HepG2 (cell line): Measurements from ENCODE around the gene STXBP2. TPM values are rescaled to one million over a fixed set of nuclear protein-coding genes. Genes with fewer than 3 reads are reported as not detected.

Source experiments
- ATAC-seq: fragments of 200-7000 bp; cut with Tn5 transposase; 3 replicates; pipeline ENCODE4 v1.9.1; 2020; ENCODE audit warnings: mild to moderate bottlenecking, moderate library complexity
- BruUV-seq: library from RNA; stranded (reverse); fragments of 400-500 nt; replicated peaks from 2 replicates; lab custom pipeline; 2021; lab: Mats Ljungman, UMichigan
- CTCF ChIA-PET: fragments of 300-600 bp; formaldehyde crosslinking; extraction: SDS; loops from one replicate; lab custom pipeline; 2021; ENCODE audit warnings: low total read pairs, inconsistent platforms, low intra/inter-chr PET ratio; lab: Yijun Ruan, JAX
- POLR2A ChIA-PET: fragments of 350-600 bp; sonication (Branson Sonifier 250); formaldehyde crosslinking; loops from one replicate; lab custom pipeline; 2020; ENCODE audit warnings: antibody characterized with exemption, inconsistent platforms; lab: Yijun Ruan, JAX
- DNase-seq: peaks from one replicate; pipeline ENCODE4 v3.0.0-alpha.2; 2015; ENCODE audit warnings: low spot score
- FAIRE-seq: peaks from 3 replicates; lab custom pipeline; 2011; peaks lifted over from hg19 to GRCh38; lab: Jason Lieb, UNC
- H2AFZ ChIP-seq: one replicate; pipeline ENCODE4 v1.6.1; 2011; ENCODE audit warnings: low read length, inconsistent platforms
- H3K27ac ChIP-seq: fragments of 300-600 bp; 3 replicates; pipeline ENCODE4 v1.8.0; 2011; ENCODE audit warnings: mixed run types, mild to moderate bottlenecking, mixed read lengths, low read length, inconsistent platforms; ENCODE audit not compliant: insufficient read depth; ENCODE audit errors: extremely low read length
- H3K27me3 ChIP-seq, 2 experiments: fragments of 200-600 bp in 1 of 2; 2 replicates in 1 of 2; 3 replicates in 1 of 2; pipeline versions ENCODE4 v1.6.0 to v1.8.0; 2011; ENCODE audit warnings: low read length in 2 of 2, mild to moderate bottlenecking in 2 of 2, moderate library complexity in 2 of 2, inconsistent platforms in 1 of 2; ENCODE audit not compliant: insufficient read depth in 2 of 2, control insufficient read depth in 1 of 2
- H3K36me3 ChIP-seq, 2 experiments: fragments of 200-600 bp in 1 of 2; replicated peaks in 1 of 2; 2 replicates in 1 of 2; 3 replicates in 1 of 2; pipeline versions ENCODE4 v1.5.1 to v1.8.0; 2011; ENCODE audit warnings: low read length in 2 of 2, inconsistent platforms in 1 of 2; ENCODE audit not compliant: insufficient read depth in 2 of 2, control insufficient read depth in 1 of 2
- H3K4me1 ChIP-seq: 2 replicates; pipeline ENCODE4 v1.5.1; 2012; ENCODE audit warnings: low read length, inconsistent platforms; ENCODE audit not compliant: insufficient read depth
- H3K4me2 ChIP-seq: 2 replicates; pipeline ENCODE4 v1.6.0; 2011; ENCODE audit warnings: low read depth, low read length, inconsistent platforms
- H3K4me3 ChIP-seq, 3 experiments: fragments of 200-600 bp in 1 of 3; sonication (generic), shearing (Covaris generic) in 1 of 3; replicated peaks in 1 of 3; 2 replicates each; pipeline ENCODE4 v1.5.1; 2011 to 2016; ENCODE audit warnings: low read length in 3 of 3, inconsistent platforms in 2 of 3, low read depth in 2 of 3, mild to moderate bottlenecking in 2 of 3, control low read depth in 1 of 3, mixed read lengths in 1 of 3; ENCODE audit not compliant: insufficient read depth in 1 of 3
- H3K79me2 ChIP-seq: one replicate; pipeline ENCODE4 v1.6.1; 2011; ENCODE audit warnings: low read length, inconsistent platforms; ENCODE audit not compliant: insufficient read depth
- H3K9ac ChIP-seq: 2 replicates; pipeline ENCODE4 v1.6.0; 2011; ENCODE audit warnings: mild to moderate bottlenecking, low read depth, low read length, inconsistent platforms; ENCODE audit not compliant: insufficient read depth
- H3K9me3 ChIP-seq: 2 replicates; pipeline ENCODE4 v1.5.1; 2012; ENCODE audit warnings: mild to moderate bottlenecking, low read length
- H4K20me1 ChIP-seq: 2 replicates; pipeline ENCODE4 v1.6.0; 2011; ENCODE audit warnings: inconsistent platforms, mild to moderate bottlenecking, low read length, moderate library complexity; ENCODE audit not compliant: insufficient read depth
- AGO2 ChIP-seq: fragments of 200-400 bp; formaldehyde crosslinking; optimal IDR thresholded peaks from 2 replicates; pipeline ENCODE3; 2017; ENCODE audit warnings: mild to moderate bottlenecking, low read depth, low read length, moderate library complexity
- FOXK1 ChIP-seq: sonication (generic); formaldehyde crosslinking; IDR thresholded peaks from 2 replicates; pipeline ENCODE4 v1.4.0; 2020; ENCODE audit warnings: low read depth, missing genetic modification reagents, borderline replicate concordance
- PAWR ChIP-seq: sonication (generic); formaldehyde crosslinking; IDR thresholded peaks from 2 replicates; pipeline ENCODE4 v1.4.0; 2020; ENCODE audit warnings: missing genetic modification reagents, mild to moderate bottlenecking, borderline replicate concordance
- RBFOX2 ChIP-seq: fragments of 200-400 bp; formaldehyde crosslinking; IDR thresholded peaks from 2 replicates; pipeline ENCODE4 v1.6.1; 2017; ENCODE audit warnings: low read depth, mild to moderate bottlenecking, low read length
- RBM22 ChIP-seq: fragments of 200-400 bp; formaldehyde crosslinking; optimal IDR thresholded peaks from 2 replicates; pipeline ENCODE3; 2017; ENCODE audit warnings: mild to moderate bottlenecking, low read length, moderate library complexity
- ZNF350 ChIP-seq: sonication (generic); formaldehyde crosslinking; IDR thresholded peaks from 2 replicates; pipeline ENCODE4 v1.4.0; 2020; ENCODE audit warnings: mild to moderate bottlenecking, low read depth, missing genetic modification reagents, borderline replicate concordance
- ZNF382 ChIP-seq: sonication (generic); formaldehyde crosslinking; IDR thresholded peaks from 2 replicates; pipeline ENCODE4 v1.5.0; 2020; ENCODE audit warnings: missing genetic modification reagents, mild to moderate bottlenecking, borderline replicate concordance
- ZNF605 ChIP-seq: sonication (generic); formaldehyde crosslinking; IDR thresholded peaks from 2 replicates; pipeline ENCODE4 v1.8.0; 2022; ENCODE audit warnings: mild to moderate bottlenecking, missing genetic modification reagents
- ZNF678 ChIP-seq: sonication (generic); formaldehyde crosslinking; IDR thresholded peaks from 2 replicates; pipeline ENCODE4 v1.4.0; 2020; ENCODE audit warnings: mild to moderate bottlenecking, missing genetic modification reagents
- ZNF768 ChIP-seq: sonication (generic); formaldehyde crosslinking; IDR thresholded peaks from 2 replicates; pipeline ENCODE4 v1.4.0; 2020; ENCODE audit warnings: missing genetic modification reagents
- WGBS: methylation state at CpG from one replicate; pipeline ENCODE4 v1.1.6; 2017; ENCODE audit warnings: low lambda C conversion rate; 5-methylcytosine and 5-hydroxymethylcytosine counted together
- in situ Hi-C: cut with HindIII; loops from 2 replicates; pipeline ENCODE4 v1.10.0; 2017; ENCODE audit warnings: low pct_unique_long_range_greater_than_20kb; ENCODE audit not compliant: extremely low pct_ligation_motif_present
- intact Hi-C: fragments of 100-400 bp; cut with micrococcal nuclease; formaldehyde crosslinking; loops from one replicate; pipeline ENCODE4 v1.10.0; 2022; ENCODE audit not compliant: unreplicated experiment
- polyA plus RNA-seq, 8 experiments: library from polyadenylated mRNA; depleted of rRNA in 3 of 8; stranded (reverse) in 7 of 8; unstranded in 1 of 8; fragments of >200 nt; fragmentation: Illumina TruSeq in 4 of 8; extraction: Trizol in 4 of 8; gene quantifications; 2 replicates each; pipeline versions ENCODE4 v1.2.1 to v1.2.3, GENCODE V29; 2011 to 2016; ENCODE audit warnings: low read depth in 4 of 8, missing spikeins in 1 of 8, mixed read lengths in 1 of 8; ENCODE audit not compliant: insufficient read depth in 1 of 8
- total RNA-seq, 5 experiments: library from RNA; depleted of rRNA; stranded (reverse); fragments of >200 nt; fragmentation: Illumina TruSeq; extraction: Trizol; gene quantifications; 2 replicates each; pipeline ENCODE4 v1.2.3, GENCODE V29; 2016; ENCODE audit warnings: low read depth in 1 of 5

The STXBP2 gene
- total and polyA plus RNA-seq, 2 of the 13 experiments (the other 11 are each of a cell fraction or from before 2014, with no cell fraction given) = 22.8 to 40.1 TPM

DNA sequence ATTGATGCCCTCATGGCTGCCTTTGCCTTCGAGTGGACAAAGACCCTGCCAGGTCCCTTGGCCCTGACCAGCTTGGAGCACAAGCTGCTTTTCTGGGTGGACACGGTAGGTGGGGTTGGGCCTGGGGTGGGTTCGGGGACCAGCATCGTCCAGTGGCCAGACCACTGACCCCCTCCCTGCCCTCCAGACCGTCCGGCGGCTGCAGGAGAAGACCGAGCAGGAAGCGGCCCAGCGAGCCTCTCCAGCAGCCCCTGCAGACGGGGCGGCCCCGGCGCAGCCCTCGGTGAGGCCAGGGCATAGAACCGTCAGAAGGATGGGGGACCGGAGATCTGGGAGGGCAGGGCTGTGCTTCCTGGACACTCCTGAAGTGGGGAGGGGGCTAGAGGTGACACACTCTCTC, 30.6 kb upstream of the STXBP2 start:
- POLR2A ChIA-PET = interaction anchor here (1.4 to 1.9 kb wide), 2 partner anchors 10 to 24 kb away, joined by 8 to 21 read pairs; partner anchors contain the start of genes CAMSAP3, PET100 and XAB2
- Histone ChIP-seq H3K4me3 (no peak overlapping the region), H3K9ac (no peak overlapping the region), H2AFZ (no peak overlapping the region), H3K4me2 (no peak overlapping the region), H4K20me1 (peaks cover 35% of the 10 kb centered on the region), H3K36me3 (peaks cover 38 to 61% of the 10 kb centered on the region in 2 experiments), H3K4me1 (no peaks in the 10 kb centered on the region; the same call in 1 of the 2 replicates), H3K27ac (no peak overlapping the region), H3K27me3 (no peaks in the 10 kb centered on the region)
- intact Hi-C loops = no loop called here
- DNase-seq (no peak), ATAC-seq (no peak)
- no TSS peak for BruUV-seq
- in situ Hi-C loops = no loop called here
- 95% methylated on average over 17 of the region's 17 CpGs for WGBS
- TF ChIP-seq AGO2 = peak; percentile 69
- no peak for TF ChIP-seq ZNF382
- TF ChIP-seq RBFOX2 = peak; percentile 47; the same call in 1 of the 2 replicates
- TF ChIP-seq, all 625 proteins: peak for 2
- Histone ChIP-seq H3K9me3 (no peaks in the 10 kb centered on the region), H3K79me2 (peaks cover 30% of the 10 kb centered on the region)
- no peak for FAIRE-seq
- CTCF ChIA-PET = no interaction called here

DNA sequence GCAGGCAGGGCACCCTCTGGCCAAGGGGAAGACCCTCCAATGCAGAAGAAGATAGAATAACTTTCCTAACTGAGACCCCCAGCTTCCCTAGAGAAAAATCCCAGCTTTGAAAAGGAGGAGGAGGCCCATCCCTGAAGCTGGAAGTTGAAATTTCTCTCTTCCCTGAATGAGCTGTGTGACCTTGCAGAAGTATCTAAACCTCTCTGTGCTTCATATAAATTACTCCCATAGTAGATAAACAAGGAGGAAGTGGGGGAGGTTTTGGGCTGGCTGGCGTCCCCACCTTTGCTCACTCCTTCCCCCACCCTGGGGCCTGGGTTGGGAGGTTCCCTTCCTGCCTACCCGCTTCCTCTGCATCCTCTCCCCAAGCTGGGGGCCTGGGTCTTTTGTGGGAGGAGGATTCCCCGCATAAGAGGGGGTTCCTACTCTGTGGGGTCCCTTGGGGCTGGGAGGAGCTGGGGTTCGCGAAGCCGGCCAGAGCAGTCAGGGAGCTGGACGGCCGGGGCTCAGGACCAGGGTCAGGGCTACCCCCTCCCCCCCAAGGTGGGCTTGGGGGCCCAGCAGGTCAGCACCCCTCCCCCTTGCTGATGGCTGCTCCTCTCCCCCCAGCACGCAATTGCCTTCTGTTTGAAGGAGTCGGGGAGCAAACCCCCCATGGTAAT, 29.6 kb upstream of the STXBP2 start:
- Histone ChIP-seq H4K20me1 (peaks cover 28% of the 10 kb centered on the region), H3K4me2 (no peak overlapping the region), H3K9me3 (no peaks in the 10 kb centered on the region), H3K4me3 (no peak overlapping the region)
- no peak for FAIRE-seq
- POLR2A ChIA-PET = interaction anchor here (1.1 kb wide), 1 partner anchor 10 kb away, joined by 3 read pairs; no protein-coding TSS in a partner anchor
- intact Hi-C loops = no loop called here
- TF ChIP-seq ZNF350 (CRISPR knock-in tag) (no peak), ZNF678 (CRISPR knock-in tag) (no peak), ZNF768 (peak; percentile 92), ZNF605 (no peak), FOXK1 (CRISPR knock-in tag) (no peak), PAWR (no peak), RBM22 (peak; percentile 55)
- TF ChIP-seq, all 625 proteins: peak for 2
- no peak for DNase-seq
- H2AFZ ChIP-seq = no peak overlapping the region
- H3K27me3 ChIP-seq = no peaks in the 10 kb centered on the region
- H3K9ac ChIP-seq = no peak overlapping the region
- WGBS = 99% methylated on average over 8 of the region's 10 CpGs
- H3K79me2 ChIP-seq = peaks cover 21% of the 10 kb centered on the region
- in situ Hi-C loops = no loop called here
- no peak overlapping the region for H3K27ac ChIP-seq
- no TSS peak for BruUV-seq
- CTCF ChIA-PET = no interaction called here
- peaks cover 45 to 65% of the 10 kb centered on the region in 2 experiments for H3K36me3 ChIP-seq
- H3K4me1 ChIP-seq = no peaks in the 10 kb centered on the region; the same call in 1 of the 2 replicates
- no peak for ATAC-seq
